Ascending aorta (tissue), 2 donors: ENCODE measurements around the gene PANK3. TPM values are rescaled to one million over a fixed set of nuclear protein-coding genes. Genes with fewer than 3 reads are reported as not detected.

Experiments
- DNase-seq, 2 donors: peaks; one replicate each; pipeline ENCODE4 v3.0.0-alpha.2; 2019; ENCODE audit warnings: low spot score in 2 of 2
- H3K27ac ChIP-seq, 2 donors: fragments of 200-600 bp; sonication (generic); one replicate each; pipeline ENCODE4 v1.5.1; 2016 to 2017; ENCODE audit warnings: mild to moderate bottlenecking in 1 of 2
- H3K27me3 ChIP-seq: fragments of 200-600 bp; sonication (generic); one replicate; pipeline ENCODE4 v1.5.1; 2017
- H3K36me3 ChIP-seq, 2 donors: fragments of 200-600 bp; sonication (generic); one replicate each; pipeline ENCODE4 v1.5.1; 2016
- H3K4me1 ChIP-seq, 2 donors: fragments of 200-600 bp; sonication (generic); one replicate each; pipeline ENCODE4 v1.5.1; 2016 to 2017; ENCODE audit warnings: mild to moderate bottlenecking in 1 of 2
- H3K4me3 ChIP-seq, 2 donors: fragments of 200-600 bp; sonication (generic); one replicate each; pipeline ENCODE4 v1.5.1; 2016 to 2017; ENCODE audit warnings: mild to moderate bottlenecking in 1 of 2
- H3K9me3 ChIP-seq, 2 donors: fragments of 200-600 bp; sonication (generic); one replicate each; pipeline ENCODE4 v1.5.1; 2016
- CTCF ChIP-seq, 3 experiments: fragments of 200-600 bp in 2 of 3; fragments of 450-650 bp in 1 of 3; sonication (generic) in 2 of 3; IDR thresholded peaks; one replicate each; pipeline ENCODE4 v1.5.1; 2016 to 2019; ENCODE audit warnings: antibody characterized with exemption in 3 of 3, mild to moderate bottlenecking in 1 of 3, moderate library complexity in 1 of 3
- intact Hi-C: fragments of 100-400 bp; cut with DNase I; formaldehyde crosslinking; loops from one replicate; pipeline ENCODE4 v1.15.1; 2023
- total RNA-seq: library from RNA; depleted of rRNA; stranded (reverse); fragments of >200 nt; gene quantifications from one replicate; pipeline ENCODE4 v1.1.0, GENCODE V29; 2016

Gene PANK3
- total RNA-seq, 1 donor from 2014 or later = 20.9 TPM

- TF ChIP-seq CTCF (IDR thresholded peaks at IDR 0.05) = no peak
- Histone ChIP-seq H3K27me3 (no peaks in the 10 kb centered on the region), H3K27ac (no peak overlapping the region), H3K36me3 (no peaks in the 10 kb centered on the region), H3K9me3 (no peaks in the 10 kb centered on the region), H3K4me1 (no peaks in the 10 kb centered on the region), H3K4me3 (no peak overlapping the region)
- DNase-seq = no peak
- intact Hi-C loops = no loop called here
These were observed 12.8 kb upstream of the PANK3 start for GRCh38 chr5:168592014-168592368.

GRCh38 chr5:168591302-168592013 is 12.3 kb upstream of the PANK3 start:
- no peaks in the 10 kb centered on the region for H3K27me3 ChIP-seq
- no peak overlapping the region for H3K27ac ChIP-seq
- DNase-seq = no peak
- no peak overlapping the region for H3K4me3 ChIP-seq
- intact Hi-C loops = no loop called here
- no peaks in the 10 kb centered on the region for H3K36me3 ChIP-seq
- H3K9me3 ChIP-seq = no peaks in the 10 kb centered on the region
- no peaks in the 10 kb centered on the region for H3K4me1 ChIP-seq
- TF ChIP-seq CTCF (IDR thresholded peaks at IDR 0.05) = no peak

GRCh38 chr5:168590666-168591065 is 11.5 kb upstream of the PANK3 start:
- H3K27me3 ChIP-seq = no peaks in the 10 kb centered on the region
- H3K4me3 ChIP-seq = no peak overlapping the region
- intact Hi-C loops = no loop called here
- no peaks in the 10 kb centered on the region for H3K9me3 ChIP-seq
- H3K4me1 ChIP-seq = no peaks in the 10 kb centered on the region
- no peak for TF ChIP-seq CTCF (IDR thresholded peaks at IDR 0.05)
- no peaks in the 10 kb centered on the region for H3K36me3 ChIP-seq
- no peak overlapping the region for H3K27ac ChIP-seq
- DNase-seq = no peak

GRCh38 chr5:168587987-168588386 is 8.8 kb upstream of the PANK3 start:
- H3K36me3 ChIP-seq = no peaks in the 10 kb centered on the region
- H3K27me3 ChIP-seq = no peaks in the 10 kb centered on the region
- no peak for DNase-seq
- H3K27ac ChIP-seq = no peak overlapping the region
- no peak for TF ChIP-seq CTCF (IDR thresholded peaks at IDR 0.05)
- H3K4me1 ChIP-seq = no peaks in the 10 kb centered on the region
- intact Hi-C loops = no loop called here
- H3K9me3 ChIP-seq = no peaks in the 10 kb centered on the region
- H3K4me3 ChIP-seq = no peak overlapping the region

GRCh38 chr5:168585119-168585856 is 6.1 kb upstream of the PANK3 start:
- intact Hi-C loops = no loop called here
- H3K4me1 ChIP-seq = peaks cover 0 to 2% of the 10 kb centered on the region in 2 donors
- no peak for DNase-seq
- H3K27ac ChIP-seq = no peak overlapping the region
- no peak for TF ChIP-seq CTCF (IDR thresholded peaks at IDR 0.05)
- H3K9me3 ChIP-seq = no peaks in the 10 kb centered on the region
- no peaks in the 10 kb centered on the region for H3K36me3 ChIP-seq
- no peak overlapping the region for H3K4me3 ChIP-seq
- H3K27me3 ChIP-seq = no peaks in the 10 kb centered on the region
